Vagina (tissue), 2 donors: ENCODE measurements around the gene FECH. TPM values are rescaled to one million over a fixed set of nuclear protein-coding genes. Genes with fewer than 3 reads are reported as not detected.
A peak's percentile ranks its signal among the peaks of the same experiment; 100 is the strongest.

ENCODE experiments used
- DNase-seq, 2 donors: peaks; one replicate each; pipeline ENCODE4 v3.0.0-alpha.2; 2017; ENCODE audit errors: extremely low spot score in 2 of 2
- H3K27ac ChIP-seq: fragments of 200-600 bp; sonication (generic); one replicate; pipeline ENCODE4 v1.5.1; 2019
- H3K27me3 ChIP-seq: fragments of 200-600 bp; sonication (generic); one replicate; pipeline ENCODE4 v1.5.1; 2019
- H3K36me3 ChIP-seq, 2 donors: fragments of 200-600 bp; sonication (generic); one replicate each; pipeline ENCODE4 v1.5.1; 2017 to 2019
- H3K4me1 ChIP-seq: fragments of 200-600 bp; sonication (generic); one replicate; pipeline ENCODE4 v1.5.1; 2019
- H3K4me3 ChIP-seq, 2 donors: fragments of 200-600 bp; sonication (generic); 1 replicate in 1 of 2; 2 replicates in 1 of 2; pipeline ENCODE4 v1.5.1; 2016 to 2019
- H3K9me3 ChIP-seq: fragments of 200-600 bp; sonication (generic); one replicate; pipeline ENCODE4 v1.5.1; 2019
- CTCF ChIP-seq, 3 experiments: fragments of 450-650 bp in 2 of 3; fragments of 200-600 bp in 1 of 3; sonication (generic) in 1 of 3; IDR thresholded peaks; one replicate each; pipeline ENCODE4 v1.5.1; 2017 to 2019; ENCODE audit warnings: antibody characterized with exemption in 3 of 3, mild to moderate bottlenecking in 2 of 3, moderate library complexity in 2 of 3
- POLR2A ChIP-seq, 2 donors: fragments of 450-650 bp; IDR thresholded peaks; one replicate each; pipeline ENCODE4 v1.6.1; 2017; ENCODE audit warnings: antibody characterized with exemption in 2 of 2, mild to moderate bottlenecking in 2 of 2, moderate library complexity in 2 of 2
- POLR2AphosphoS5 ChIP-seq, 2 donors: sonication (generic); formaldehyde crosslinking; IDR thresholded peaks; one replicate each; pipeline ENCODE4 v1.9.0; 2017; ENCODE audit warnings: antibody characterized with exemption in 2 of 2, mild to moderate bottlenecking in 2 of 2, low read depth in 1 of 2; ENCODE audit not compliant: insufficient read depth in 1 of 2
- intact Hi-C: fragments of 100-400 bp; cut with DNase I; formaldehyde crosslinking; loops from one replicate; pipeline ENCODE4 v1.15.1; 2023
- total RNA-seq: library from RNA; depleted of rRNA; stranded (reverse); fragments of >200 nt; gene quantifications from one replicate; pipeline ENCODE4 v1.2.3, GENCODE V29; 2016

The FECH gene
- total RNA-seq, 1 donor from 2014 or later: 44.7 TPM

- DNase-seq: peak; percentile 97 to 98
- Histone ChIP-seq H3K9me3 (no peaks in the 10 kb centered on the region), H3K4me3 (peak overlapping the region; percentile 52 to 65), H3K4me1 (peaks cover 14% of the 10 kb centered on the region), H3K27ac (peak overlapping the region; percentile 81), H3K36me3 (no peaks in the 10 kb centered on the region), H3K27me3 (no peaks in the 10 kb centered on the region)
- intact Hi-C loops: no loop called here
- TF ChIP-seq POLR2A (IDR thresholded peaks at IDR 0.05) (no peak), POLR2AphosphoS5 (IDR thresholded peaks at IDR 0.05; ENCODE audit: insufficient read depth in 1 of 2, low read depth in 1 of 2) (peak; percentile 88 to 95), CTCF (IDR thresholded peaks at IDR 0.05) (peak; percentile 16 to 70 (median 51))
These were observed 43.7 kb upstream of the FECH start for GRCh38 chr18:57630002-57630753.

GRCh38 chr18:57629422-57629821 is 42.9 kb upstream of the FECH start:
- Histone ChIP-seq H3K4me1 (peaks cover 14% of the 10 kb centered on the region), H3K27me3 (no peaks in the 10 kb centered on the region), H3K27ac (peak overlapping the region; percentile 81), H3K36me3 (no peaks in the 10 kb centered on the region), H3K9me3 (no peaks in the 10 kb centered on the region), H3K4me3 (peak overlapping the region; percentile 52 to 65)
- intact Hi-C loops: loop anchor here (10.0 kb wide), 1 partner anchor 175 kb away; the partner anchor contains the start of gene ATP8B1
- TF ChIP-seq POLR2A (IDR thresholded peaks at IDR 0.05) (no peak), CTCF (IDR thresholded peaks at IDR 0.05) (no peak), POLR2AphosphoS5 (IDR thresholded peaks at IDR 0.05; ENCODE audit: insufficient read depth in 1 of 2, low read depth in 1 of 2) (no peak)
- no peak for DNase-seq

GRCh38 chr18:57627488-57627887 is 41.0 kb upstream of the FECH start:
- Histone ChIP-seq H3K27ac (no peak overlapping the region), H3K27me3 (no peaks in the 10 kb centered on the region), H3K36me3 (no peaks in the 10 kb centered on the region), H3K4me3 (no peak overlapping the region), H3K4me1 (peaks cover 14% of the 10 kb centered on the region), H3K9me3 (no peaks in the 10 kb centered on the region)
- no peak for TF ChIP-seq CTCF (IDR thresholded peaks at IDR 0.05)
- no peak for TF ChIP-seq POLR2AphosphoS5 (IDR thresholded peaks at IDR 0.05; ENCODE audit: insufficient read depth in 1 of 2, low read depth in 1 of 2)
- no peak for TF ChIP-seq POLR2A (IDR thresholded peaks at IDR 0.05)
- DNase-seq: no peak
- intact Hi-C loops: loop anchor here (10.0 kb wide), 1 partner anchor 177 kb away; the partner anchor contains the start of gene ATP8B1

- intact Hi-C loops: loop anchor here (10.0 kb wide), 1 partner anchor 180 kb away; the partner anchor contains the start of gene ATP8B1
- Histone ChIP-seq H3K4me3 (no peak overlapping the region), H3K27ac (no peak overlapping the region), H3K36me3 (no peaks in the 10 kb centered on the region), H3K4me1 (peaks cover 11% of the 10 kb centered on the region), H3K27me3 (no peaks in the 10 kb centered on the region), H3K9me3 (no peaks in the 10 kb centered on the region)
- no peak for TF ChIP-seq CTCF (IDR thresholded peaks at IDR 0.05)
- TF ChIP-seq POLR2AphosphoS5 (IDR thresholded peaks at IDR 0.05; ENCODE audit: insufficient read depth in 1 of 2, low read depth in 1 of 2): no peak
- no peak for TF ChIP-seq POLR2A (IDR thresholded peaks at IDR 0.05)
- no peak for DNase-seq
These were observed 38.5 kb upstream of the FECH start for GRCh38 chr18:57624988-57625387.

- TF ChIP-seq POLR2A (IDR thresholded peaks at IDR 0.05): no peak
- TF ChIP-seq POLR2AphosphoS5 (IDR thresholded peaks at IDR 0.05; ENCODE audit: insufficient read depth in 1 of 2, low read depth in 1 of 2): no peak
- TF ChIP-seq CTCF (IDR thresholded peaks at IDR 0.05): no peak
- Histone ChIP-seq H3K9me3 (no peaks in the 10 kb centered on the region), H3K4me1 (peaks cover 27% of the 10 kb centered on the region), H3K4me3 (peak overlapping the region; percentile 90 to 94), H3K36me3 (peaks cover 0 to 10% of the 10 kb centered on the region in 2 donors), H3K27ac (peak overlapping the region; percentile 85), H3K27me3 (no peaks in the 10 kb centered on the region)
- no peak for DNase-seq
- intact Hi-C loops: loop anchor here (10.0 kb wide), 1 partner anchor 184 kb away; the partner anchor contains the start of gene ATP8B1
These were observed 34.7 kb upstream of the FECH start for GRCh38 chr18:57621246-57621604.
